ENCODE results near the gene GABPB2.
A peak's percentile ranks its signal among the peaks of the same experiment; 100 is the strongest.

The GABPB2 gene

DNA sequence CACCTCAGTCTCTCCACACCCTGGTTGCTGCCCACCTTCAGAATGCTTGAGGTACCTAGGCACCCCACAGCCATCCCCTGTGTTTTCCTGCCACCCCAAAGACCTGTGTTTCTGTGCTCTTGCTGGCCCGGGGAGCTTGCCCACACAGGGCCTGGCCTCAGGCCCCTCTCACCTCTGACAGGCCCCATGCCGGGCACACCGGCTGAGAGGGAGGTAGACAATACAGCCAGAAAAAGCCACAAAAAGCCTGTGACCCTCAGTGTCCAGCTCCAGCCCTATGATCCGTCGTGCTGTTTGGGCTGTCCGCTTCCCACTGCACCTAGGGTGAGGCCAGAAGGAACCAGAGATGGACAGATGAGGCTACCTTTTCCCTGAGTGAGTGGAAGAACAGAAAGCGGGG is 64.4 kb downstream of the GABPB2 start:
- no peak for DNase-seq

DNA sequence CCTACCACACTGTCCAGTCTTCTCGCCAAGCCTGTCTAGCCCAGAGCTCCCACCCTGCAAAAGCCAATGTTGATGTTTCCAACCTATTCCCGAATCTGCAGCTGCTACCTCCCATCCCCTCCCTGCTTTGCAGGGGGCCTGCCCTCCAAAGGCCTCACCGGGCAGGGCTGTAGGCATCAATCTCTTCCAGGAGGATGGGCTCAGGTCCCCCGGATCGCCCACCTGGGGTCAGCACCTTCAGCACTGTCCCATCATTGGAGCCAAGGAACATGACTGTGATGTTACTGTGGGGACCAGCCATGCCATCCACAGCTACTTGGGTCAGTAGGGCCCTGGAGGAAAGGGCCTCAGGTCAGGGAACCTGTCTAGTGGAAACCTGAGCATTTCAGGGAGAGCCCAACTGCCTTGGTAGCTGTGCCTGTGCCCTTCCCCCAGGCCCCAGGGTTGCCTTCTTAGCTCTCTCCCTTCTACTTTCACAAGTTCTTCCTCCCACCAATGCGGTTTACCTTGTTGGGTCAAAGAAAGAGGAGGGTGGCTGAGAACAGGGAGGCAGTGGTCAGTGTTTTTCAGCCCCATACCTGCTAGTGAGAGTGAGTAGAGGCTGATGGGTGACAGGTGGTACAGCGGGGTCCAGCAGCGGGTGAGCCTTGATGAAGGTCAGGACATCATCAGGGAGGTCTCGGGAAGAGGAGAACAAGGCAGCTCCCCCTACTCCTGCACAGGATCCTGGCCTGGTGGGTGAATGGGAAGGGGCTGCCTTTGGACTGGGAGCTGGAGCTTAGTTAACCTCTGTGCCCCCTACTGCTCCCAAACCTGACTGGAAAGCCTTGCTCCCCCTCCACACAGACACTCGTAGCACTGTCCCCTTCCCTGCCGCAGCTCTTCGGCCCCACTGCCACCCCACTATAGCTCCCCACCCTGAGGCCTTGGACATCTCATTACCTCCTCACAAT is 65.1 kb downstream of the GABPB2 start:
- no peak for DNase-seq

DNA sequence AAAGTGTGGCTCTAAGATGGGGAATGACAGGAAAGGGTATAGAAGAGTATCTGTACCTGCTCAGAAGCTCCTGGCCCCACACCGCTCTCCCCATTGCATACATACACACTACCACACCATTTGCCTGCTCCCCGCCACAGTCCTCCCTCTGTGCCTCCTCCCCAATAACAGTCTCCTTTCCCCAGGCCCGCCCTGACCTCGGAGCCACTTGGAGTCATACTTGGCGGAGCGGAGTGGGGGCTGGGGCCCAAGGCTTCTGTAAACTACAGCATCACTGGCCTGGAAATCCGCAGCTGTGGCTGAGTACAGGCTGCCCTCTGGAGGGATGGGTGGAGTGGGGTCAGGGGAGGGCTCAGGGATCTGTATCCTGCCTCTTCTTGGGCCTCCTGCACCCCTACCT is 67.2 kb downstream of the GABPB2 start:
- DNase-seq = no peak

DNA sequence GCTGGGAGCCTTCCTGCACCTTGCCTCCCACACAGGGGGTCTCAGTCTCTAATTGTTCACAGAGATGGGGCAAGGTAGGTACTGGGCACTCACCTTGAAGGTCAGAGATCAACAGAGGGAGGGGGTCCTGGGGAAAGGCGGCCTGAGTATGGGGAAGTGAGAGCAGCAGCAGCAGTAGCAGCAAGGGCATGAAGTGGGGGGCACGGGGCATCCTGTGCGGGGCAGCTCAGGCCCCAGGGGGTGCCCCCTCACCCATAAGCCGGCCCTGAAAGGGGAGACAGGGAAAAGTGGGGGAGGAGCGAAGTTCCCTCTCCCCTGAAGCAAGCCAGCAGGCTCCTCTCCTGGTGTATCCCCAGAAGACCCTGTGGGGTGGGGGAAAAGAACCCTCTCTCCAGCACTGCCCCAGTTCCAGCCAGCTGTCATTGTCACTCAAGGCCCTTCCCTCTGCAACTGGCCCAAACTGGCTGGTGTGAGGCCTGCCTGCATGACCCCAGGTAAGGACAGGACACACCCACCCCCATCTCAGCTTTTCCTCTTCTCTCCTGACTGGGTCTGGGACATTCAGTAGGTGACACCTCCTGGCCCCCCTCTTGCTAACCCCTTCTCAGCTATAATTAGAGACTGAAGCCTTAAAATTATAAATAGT is 72.0 kb downstream of the GABPB2 start:
- DNase-seq = no peak

DNA sequence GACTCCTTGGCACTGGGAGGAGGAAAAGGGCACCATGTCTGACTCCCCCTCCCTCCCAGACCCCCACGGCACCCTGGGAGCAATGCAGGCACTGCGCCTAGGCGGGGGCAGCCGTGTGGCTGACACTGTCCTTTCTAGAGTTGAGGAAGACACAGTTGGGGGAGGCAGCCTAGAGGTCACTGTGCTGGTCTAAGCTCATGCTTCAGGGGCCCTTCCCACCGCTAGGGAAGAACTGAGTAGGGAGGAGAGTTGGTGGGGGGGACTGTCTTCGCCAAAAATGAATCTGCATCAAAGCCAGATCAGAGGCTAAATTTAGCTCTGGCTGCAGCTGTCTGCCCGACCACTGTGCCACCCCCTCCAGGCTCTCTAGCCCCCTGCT is 72.5 kb downstream of the GABPB2 start:
- no peak for DNase-seq

DNA sequence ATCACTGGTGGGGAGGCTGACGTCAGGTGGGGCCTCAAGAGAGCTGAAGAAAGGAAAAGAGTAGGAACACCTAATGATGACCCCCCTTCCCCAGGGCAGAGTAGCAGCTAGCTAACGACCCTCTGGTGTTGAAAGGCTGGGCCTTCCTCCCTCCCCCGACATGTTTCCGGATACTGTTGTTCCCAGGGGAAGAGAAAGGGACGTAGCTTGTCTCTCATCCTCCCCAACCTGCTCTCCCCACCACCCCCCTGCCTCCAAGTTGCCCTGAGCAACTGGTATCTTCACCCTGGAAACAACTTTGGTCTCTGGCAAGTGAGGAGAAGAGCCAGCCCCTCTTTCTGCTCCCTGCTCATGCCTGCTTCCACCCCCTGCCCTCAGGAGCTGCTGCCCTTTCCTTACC is 73.4 kb downstream of the GABPB2 start:
- DNase-seq = no peak

DNA sequence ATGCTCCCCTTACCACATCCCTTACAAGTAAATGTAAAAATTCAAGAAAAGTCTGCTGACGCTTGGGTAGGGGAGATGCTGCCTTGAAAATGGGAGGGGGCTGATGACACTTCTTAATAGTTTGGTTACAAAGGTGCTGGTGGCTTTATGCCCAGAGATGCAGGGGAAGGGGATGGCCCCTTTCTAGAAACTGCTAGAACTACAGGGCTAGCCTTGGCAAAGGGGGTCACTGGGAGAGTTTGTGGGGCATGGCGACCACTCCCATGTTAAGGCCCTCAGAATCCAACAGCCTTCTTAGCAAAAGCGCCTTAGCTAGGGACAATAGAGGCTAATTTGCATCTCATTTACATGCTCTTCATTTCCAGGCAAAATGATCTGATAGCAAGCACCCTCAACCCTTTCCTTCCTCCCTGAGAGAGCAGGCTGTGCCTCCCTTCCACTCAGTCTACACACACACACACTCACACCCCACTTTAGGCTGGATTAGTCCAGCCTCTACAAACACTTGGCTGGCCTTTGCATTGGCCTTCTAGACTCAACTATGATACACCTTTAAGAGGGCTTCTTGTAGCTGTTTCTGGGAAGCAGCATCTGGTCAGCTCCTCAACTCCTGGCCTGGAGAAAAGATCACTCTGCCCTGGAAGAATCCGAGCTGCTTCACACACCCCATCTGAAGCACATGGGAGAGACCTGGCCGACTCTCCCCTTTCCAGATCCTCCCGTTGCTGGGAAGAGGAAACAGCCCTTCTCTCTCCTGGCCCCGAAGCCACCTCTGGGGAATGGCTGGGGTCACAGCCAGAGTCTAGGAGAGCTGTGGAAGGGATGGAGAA is 74.1 kb downstream of the GABPB2 start:
- DNase-seq = no peak

DNA sequence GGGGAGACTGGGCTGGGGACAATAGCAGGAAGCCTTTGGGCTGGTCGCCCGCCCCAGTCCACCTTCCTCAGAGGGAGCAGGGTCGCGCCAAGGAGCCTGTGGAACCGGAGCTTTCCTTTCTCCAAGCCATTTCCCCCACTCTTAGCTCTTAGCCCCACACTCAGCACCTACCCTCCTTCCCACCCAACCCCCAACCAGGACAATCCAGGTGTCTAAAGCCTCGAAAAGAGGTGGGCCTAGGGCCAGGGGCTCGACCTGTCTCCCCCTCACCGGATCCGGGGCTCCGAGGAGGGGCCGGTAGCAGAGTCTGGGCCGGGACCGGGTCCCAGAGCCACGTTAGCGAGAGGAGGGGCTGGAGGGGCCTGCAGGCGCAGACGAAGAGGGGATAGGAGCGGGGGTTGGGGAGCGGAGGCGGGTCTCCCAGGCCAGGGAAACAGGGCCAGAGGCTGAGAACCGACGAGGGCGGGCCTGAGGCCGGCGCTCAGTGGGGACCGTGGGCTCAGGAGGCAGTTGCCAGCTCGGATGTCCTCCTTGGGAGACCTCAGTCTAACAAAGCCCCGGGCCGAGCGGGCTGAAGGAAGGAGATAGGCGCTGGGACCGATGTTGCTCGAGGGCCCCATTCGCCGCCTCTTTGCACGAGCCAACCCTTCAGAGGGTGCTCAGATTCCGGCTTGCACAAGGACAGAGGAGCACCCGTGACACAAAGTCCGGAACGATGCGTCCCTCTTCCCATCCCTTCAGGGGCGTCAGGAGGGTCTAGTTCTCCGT is 74.9 kb downstream of the GABPB2 start:
- DNase-seq = peak; percentile 39

DNA sequence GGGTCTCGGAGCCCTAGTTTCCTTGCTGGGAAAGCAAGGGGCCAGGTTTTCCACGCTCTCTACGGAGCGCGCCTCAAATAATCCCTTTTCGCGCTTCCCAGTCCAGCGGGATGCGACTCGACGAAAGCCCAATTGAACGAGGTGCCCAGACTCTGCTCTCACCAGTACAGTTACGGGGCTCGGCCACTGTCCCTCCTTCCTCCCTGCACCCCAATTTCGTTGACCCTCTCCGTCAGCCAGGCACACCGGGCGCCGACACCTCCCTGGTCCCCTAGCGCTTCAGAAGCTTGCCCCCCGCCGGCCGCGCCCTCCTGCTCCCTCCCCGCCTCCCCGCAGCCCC is 75.5 kb downstream of the GABPB2 start:
- DNase-seq = no peak

DNA sequence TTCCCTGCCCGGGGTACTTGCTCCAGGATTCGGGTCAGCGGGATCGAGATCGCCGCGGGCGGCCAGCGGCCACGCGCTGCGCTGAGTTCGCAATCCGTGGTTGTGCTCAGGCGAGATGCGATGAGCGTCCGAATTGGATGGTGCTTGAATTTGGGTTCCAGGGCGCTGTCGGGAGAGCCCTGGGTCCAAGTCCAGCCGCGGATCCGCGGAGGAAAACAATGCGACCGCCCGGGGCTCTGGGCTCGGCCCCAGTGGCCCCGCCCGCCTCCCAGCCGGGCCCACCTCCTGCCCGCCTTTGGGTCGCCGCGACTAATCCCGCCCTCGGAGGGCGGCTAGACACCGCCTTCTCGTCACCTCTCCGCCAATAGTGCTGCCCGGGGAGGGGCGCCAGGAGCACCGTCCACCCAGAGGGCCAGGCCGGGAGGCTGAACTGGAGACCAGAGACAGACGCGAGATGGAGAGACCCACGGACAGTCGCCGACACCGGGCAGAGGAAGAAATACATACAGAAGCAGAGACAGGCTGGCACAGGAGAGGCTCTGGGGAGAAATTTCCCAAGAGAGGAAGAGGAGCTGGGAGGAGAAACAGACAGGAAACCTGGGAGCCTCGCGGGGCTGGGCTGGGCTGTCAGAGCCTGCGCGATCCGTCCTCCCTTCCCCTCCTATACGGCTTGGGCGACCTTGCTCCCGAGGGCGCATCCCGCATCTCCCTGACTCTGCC is 76.0 kb downstream of the GABPB2 start, which contains the start of gene SEMA6C:
TSS of gene SEMA6C (minus strand) at position 220 of the 720 bp plus-strand sequence. CDS start 4,010 bp downstream, outside the sequence.
- peak; percentile 87 for DNase-seq

DNA sequence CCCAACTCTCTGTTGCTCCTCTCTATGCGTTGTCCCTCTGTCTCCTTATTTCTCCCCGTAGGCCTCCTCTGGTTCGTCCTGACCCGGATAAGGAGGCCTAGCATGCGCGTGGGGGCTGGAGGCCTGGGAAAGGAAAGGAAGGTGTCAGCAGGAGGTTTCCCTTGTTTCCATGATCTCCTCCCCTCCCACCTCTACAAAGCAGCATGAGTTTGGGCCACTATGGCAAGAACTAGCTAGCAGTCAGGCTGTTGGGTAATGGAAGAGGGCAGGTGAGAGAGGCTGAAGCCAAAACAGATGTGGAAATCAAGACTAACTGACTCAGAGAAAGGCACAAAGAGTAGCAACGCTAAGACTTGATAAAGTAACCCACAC is 76.6 kb downstream of the GABPB2 start:
- no peak for DNase-seq

DNA sequence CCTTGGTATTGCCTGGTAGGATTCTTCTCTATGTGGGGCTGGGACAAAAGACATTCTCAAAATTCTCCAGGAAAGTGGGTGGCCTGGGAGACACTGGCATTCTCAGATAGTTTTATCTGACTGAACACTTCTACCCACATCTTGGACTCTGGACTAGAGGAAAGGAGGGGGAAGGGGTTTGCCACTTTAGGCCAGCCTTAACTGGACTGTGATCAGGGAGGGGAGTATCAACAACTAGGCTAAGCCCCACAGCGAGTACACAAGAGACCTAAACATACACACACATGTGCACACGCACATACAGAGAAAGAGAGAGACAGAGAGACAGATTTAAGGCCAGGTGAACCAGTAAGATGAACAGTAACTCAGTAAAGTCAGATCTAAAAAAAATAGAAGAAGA is 77.1 kb downstream of the GABPB2 start:
- DNase-seq = peak; percentile 63

DNA sequence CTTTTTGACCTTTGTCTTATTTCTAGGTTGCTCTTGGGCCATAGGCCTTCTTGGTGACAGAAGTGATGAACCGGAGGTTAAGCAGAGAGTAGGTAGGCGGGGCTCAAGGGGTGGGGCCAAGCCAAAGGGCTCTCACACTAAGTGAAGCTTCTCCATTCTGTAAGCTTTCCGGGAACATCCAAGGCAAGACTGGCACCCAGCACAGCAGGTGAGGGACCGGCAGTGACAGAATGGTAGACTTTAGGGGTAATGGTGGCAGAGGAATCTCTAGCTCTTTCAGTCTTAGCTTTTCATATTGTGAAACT is 85.9 kb downstream of the GABPB2 start, which contains the start of gene TNFAIP8L2:
TSS of gene TNFAIP8L2 (plus strand) at position 135 of the 305 bp plus-strand sequence. CDS start 2,049 bp downstream, outside the sequence.
- peak; percentile 82 for DNase-seq

DNA sequence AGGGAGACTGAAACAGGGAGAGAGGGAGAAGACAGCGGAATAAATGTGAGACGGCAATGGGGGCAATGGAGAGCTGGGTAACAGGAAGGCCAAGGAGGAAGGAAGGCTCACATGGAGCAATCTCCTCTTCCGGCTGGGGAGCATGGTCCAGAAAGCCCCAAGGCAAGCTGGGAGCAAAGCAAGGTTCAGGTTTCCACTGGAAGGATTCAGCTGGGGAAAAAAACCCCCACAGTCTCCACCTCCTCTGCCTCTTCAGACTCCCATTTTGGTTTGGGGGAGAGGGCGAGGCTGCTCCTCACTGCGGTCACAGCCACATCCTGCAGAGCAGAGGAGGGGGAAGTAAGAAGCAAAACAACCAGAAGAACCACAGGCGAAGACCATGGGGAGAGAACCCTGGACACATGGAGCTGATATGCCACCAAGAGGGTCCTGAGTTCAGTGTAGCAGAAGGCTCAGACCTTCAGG is 86.5 kb downstream of the GABPB2 start:
- peak; percentile 73 for DNase-seq

DNA sequence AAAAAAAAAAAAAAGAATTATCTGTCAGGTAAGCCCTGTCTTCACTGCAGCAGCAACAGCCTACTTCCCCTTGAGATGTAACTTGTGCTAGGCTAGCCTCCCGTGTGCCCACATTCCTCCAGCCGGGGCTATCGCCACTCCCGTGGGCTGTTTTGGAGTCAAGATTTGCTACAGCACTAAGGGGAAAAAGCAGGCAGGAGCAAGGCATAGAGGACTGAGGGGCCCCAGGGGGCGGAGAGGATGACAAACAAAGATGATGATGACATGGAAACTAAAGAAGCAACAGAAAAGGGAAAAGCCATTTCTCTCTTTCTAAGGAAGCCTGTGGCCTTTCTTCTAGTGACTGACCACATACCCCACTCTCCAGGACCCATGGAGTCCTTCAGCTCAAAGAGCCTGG is 87.8 kb downstream of the GABPB2 start:
- DNase-seq = no peak

DNA sequence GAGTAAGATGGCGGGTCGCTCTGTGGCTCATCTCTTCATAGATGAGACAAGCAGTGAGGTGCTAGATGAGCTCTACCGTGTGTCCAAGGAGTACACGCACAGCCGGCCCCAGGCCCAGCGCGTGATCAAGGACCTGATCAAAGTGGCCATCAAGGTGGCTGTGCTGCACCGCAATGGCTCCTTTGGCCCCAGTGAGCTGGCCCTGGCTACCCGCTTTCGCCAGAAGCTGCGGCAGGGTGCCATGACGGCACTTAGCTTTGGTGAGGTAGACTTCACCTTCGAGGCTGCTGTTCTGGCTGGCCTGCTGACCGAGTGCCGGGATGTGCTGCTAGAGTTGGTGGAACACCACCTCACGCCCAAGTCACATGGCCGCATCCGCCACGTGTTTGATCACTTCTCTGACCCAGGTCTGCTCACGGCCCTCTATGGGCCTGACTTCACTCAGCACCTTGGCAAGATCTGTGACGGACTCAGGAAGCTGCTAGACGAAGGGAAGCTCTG is 88.2 kb downstream of the GABPB2 start:
- DNase-seq = no peak

DNA sequence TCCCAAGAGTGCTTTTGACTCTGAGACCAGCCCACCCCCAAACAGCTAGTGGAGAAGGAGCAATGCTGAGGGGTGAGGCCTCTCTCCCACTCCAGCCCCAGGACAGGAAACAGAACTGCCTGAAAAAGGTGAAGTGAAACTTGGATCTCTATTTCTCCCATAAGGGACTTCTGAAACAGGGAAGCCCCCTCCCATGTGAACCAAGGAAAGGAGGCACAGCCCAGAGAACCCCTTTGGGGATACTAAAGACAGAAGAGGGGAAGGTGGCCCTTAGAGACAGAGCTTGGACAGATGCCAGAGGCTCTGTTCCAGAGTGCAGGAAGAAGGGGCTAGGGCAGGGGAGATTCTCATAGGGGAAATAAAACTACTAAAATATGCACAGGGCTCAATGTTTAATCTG is 88.8 kb downstream of the GABPB2 start:
- DNase-seq = no peak

DNA sequence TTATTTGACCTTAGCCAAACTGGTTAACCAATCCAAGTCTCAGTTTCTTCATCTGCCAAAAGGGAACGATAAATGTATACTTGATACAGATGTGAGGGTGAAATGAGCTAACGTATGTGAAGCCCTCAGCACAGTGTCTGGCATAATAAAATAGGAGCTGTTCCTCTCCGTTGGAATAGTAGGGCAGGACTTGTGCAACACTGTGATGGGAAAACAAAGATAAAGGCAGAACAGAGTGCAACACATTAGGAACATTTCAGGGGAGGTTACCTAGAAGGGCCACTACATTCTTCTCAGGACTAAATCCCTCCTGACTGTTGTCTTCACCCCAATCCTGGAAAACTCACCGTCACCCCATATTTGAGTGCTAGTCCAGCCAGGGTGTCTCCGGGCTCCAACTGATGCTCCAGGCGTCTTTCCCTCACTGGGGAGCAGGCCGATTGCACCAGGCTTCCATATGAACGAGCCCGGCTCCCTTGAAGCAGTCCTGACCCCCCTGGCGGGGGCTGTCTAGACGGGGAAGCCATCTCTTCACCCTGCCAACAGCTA is 94.2 kb downstream of the GABPB2 start:
- no peak for DNase-seq

DNA sequence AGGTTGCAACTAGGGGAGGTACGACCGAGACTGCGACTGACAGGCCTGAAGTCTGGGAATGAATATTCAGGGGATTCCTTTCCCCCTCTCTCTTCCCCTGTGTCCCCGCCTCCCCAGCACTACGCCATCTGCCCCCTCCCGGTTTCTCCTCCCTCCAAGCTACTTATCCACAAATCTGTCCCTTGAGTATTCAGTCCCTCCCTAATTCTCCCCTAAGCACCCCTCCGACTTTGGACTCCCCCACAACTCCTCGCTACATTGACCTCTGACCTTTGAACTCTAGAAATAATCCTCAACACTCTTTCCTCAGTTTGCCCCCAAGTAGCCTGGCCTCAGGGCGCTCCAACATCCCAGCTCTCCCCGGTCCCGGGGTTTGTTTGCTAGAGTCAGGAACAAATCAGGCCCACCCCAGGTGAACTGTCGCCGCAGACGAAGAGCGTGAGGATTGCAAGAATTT is 94.7 kb downstream of the GABPB2 start:
- DNase-seq = no peak

DNA sequence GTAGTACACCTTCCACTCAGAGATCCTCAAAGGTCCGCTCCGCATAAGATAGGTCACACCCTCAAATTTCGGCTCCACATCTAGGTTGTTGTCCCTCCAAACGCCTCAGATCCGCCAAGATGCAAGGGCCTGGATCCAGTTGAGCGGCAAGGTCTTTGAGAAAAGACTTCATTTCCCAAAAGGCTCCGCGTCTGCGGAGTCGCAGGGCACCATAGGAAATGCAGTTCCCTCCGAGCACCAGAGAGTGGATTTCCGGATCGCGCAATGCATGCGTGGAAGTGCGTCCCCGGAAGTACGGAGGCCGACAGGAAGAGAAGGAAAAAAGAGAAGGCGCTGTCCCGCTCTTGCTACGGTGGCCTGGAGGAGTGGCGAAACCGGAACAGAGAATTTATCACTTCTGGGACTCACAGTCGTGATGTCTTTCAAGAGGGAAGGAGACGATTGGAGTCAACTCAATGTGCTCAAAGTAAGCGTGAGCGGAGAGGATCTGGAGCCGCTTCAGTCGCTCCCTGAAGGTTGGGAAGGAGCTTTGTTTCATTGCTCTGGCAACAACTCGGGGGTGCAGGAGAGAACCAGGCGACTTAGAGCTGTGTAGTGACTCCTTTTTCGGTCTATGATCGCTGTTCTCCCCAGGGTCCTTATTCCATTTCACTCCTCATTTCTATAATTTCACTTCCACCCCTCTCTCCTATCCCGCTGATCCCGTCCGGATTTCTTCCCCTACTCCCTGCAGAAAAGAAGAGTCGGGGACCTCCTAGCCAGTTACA is 95.4 kb downstream of the GABPB2 start, which contains the start of the genes LYSMD1 and SCNM1:
TSS of gene LYSMD1 (minus strand) at position 165 of the 767 bp plus-strand sequence. CDS start 644 bp downstream, outside the sequence.
TSS of gene SCNM1 (plus strand) at position 407 of the 767 bp plus-strand sequence. CDS start at position 416, 9 bp downstream.
- peak; percentile 99 for DNase-seq
